ENCODE data around the gene NEDD4.

GRCh38 chr15:55782901-55783300 is 210.5 kb downstream of the NEDD4 start:
- TF ChIP-seq EP300 (IDR thresholded peaks at IDR 0.05; ENCODE audit: borderline replicate concordance) (no peak), TAF1 (IDR thresholded peaks at IDR 0.05; ENCODE audit: low read depth) (no peak), ZBTB7A (IDR thresholded peaks at IDR 0.05; ENCODE audit: low read depth) (no peak), CEBPB (IDR thresholded peaks at IDR 0.05) (no peak)

Measured in Ishikawa (cell line).